OCI-LY1 (cell line): ENCODE measurements around the gene PUSL1.

Source experiments
- EZH2 ChIP-seq: fragments of 200-600 bp; sonication (generic), shearing (Covaris generic); IDR thresholded peaks from 2 replicates; pipeline ENCODE4 v1.8.0; 2017; ENCODE audit warnings: borderline replicate concordance, mixed run types, mild to moderate bottlenecking, antibody characterized with exemption, low read length, moderate library complexity, mixed read lengths
- TF ChIP-seq, protein P1 (sequence below): fragments of 200-600 bp; sonication (generic), shearing (Covaris generic); IDR thresholded peaks from 2 replicates; pipeline ENCODE4 v1.5.1; 2017; ENCODE audit warnings: mild to moderate bottlenecking, antibody characterized with exemption, low read length, moderate library complexity, mixed read lengths

DNA sequence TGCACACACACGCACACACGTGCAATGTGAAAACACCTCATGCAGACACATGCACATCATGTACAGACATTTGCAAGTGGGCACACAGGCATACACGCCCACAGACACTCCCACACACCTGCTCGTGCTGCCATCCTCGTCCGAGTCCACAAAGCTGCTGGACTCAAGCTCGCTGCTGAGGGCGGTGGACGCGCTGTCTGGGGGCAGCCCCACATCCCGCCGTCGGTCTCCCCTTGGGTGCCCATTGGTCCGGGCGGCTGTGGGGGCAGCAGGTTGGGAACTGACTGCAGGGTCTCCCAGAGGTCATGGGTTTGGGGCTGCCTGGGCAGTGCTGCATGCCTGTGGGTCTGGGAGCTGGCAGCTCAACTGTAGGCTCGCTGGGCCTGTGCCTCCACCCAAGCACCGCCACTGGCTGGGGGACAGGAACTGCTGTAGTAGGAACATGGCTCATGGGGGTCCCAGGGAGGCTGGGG, 33.2 kb downstream of the PUSL1 start:
- TF ChIP-seq, protein P1, sequence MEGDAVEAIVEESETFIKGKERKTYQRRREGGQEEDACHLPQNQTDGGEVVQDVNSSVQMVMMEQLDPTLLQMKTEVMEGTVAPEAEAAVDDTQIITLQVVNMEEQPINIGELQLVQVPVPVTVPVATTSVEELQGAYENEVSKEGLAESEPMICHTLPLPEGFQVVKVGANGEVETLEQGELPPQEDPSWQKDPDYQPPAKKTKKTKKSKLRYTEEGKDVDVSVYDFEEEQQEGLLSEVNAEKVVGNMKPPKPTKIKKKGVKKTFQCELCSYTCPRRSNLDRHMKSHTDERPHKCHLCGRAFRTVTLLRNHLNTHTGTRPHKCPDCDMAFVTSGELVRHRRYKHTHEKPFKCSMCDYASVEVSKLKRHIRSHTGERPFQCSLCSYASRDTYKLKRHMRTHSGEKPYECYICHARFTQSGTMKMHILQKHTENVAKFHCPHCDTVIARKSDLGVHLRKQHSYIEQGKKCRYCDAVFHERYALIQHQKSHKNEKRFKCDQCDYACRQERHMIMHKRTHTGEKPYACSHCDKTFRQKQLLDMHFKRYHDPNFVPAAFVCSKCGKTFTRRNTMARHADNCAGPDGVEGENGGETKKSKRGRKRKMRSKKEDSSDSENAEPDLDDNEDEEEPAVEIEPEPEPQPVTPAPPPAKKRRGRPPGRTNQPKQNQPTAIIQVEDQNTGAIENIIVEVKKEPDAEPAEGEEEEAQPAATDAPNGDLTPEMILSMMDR, result no peak
- TF ChIP-seq EZH2, result no peak
